Limb (tissue), 2 donors: Measurements from ENCODE around the gene JAKMIP1.
"Not testable (repeated sequence)": the region's sequence is repeated elsewhere in the genome, so short reads cannot be mapped to it uniquely, and the experiment has no call there.

Source experiments
- DNase-seq, 2 donors: peaks; one replicate each; pipeline ENCODE4 v3.0.0-alpha.2; 2016; ENCODE audit errors: extremely low spot score in 2 of 2

The JAKMIP1 gene

DNA sequence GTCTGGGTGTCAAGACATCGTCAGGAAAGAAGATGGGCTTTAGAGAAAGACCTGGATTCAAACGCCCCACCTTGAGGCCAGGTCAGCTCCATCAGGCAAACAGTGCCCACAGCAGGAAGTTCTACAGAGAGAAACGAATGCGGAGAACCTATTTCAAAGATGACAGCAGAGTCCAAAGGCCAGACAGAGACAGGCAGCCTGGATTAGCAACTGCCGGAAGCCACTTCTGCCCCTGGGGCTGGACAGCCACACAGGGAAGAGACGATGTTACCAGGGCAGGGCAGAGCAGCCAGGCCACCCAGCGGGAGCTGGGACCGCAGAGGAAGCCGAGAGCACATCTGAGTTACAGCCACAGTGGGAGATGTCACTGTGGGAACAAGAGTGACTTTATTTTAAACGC is 183.3 kb downstream of the JAKMIP1 start:
- no peak for DNase-seq

DNA sequence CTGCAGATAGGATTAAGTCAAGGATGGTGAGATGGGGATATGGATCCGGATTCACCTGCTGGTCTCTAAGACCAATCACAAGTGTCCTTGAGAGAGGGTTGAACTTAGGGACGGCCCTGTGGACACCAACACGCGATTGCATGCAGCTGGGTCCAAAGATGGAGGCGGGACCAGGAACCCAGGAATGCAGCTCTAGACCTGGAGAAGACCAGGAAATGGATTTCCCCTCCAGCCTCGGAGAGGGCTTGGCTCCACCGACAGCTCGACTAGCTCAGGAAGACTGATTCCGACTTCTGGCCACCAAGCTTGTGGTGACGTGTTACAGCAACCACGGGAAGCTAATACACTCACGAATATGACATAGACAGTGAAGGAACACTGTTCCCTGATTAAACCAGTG is 186.8 kb downstream of the JAKMIP1 start:
- DNase-seq, result no peak

GRCh38 chr4:6012200-6012599 is 188.1 kb downstream of the JAKMIP1 start:
- no peak for DNase-seq

- DNase-seq, result peak in 1 of 2 donors; percentile 45
These were observed 188.7 kb downstream of the JAKMIP1 start for GRCh38 chr4:6011686-6012085.

- no peak for DNase-seq
These were observed 189.1 kb downstream of the JAKMIP1 start for GRCh38 chr4:6011271-6011671.

DNA sequence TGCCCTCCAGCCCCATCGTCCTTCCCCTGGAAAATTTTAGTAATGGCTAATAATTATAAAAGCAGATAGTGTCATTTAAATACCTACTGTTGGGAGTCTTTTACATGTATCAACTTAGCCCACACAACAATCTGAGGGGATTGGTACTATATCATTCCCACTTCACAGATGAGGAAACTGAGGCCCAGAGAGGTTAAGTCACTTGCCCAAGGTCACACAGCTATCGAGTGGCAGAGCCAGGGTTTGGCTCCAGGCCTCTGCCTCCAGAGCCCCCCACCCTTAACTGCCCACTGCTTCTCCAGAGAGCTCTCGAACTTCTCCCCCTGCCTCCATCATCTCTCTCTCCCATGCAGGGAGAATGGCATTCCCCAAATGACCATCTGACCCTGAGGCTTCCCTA is 189.6 kb downstream of the JAKMIP1 start:
- no peak for DNase-seq

DNA sequence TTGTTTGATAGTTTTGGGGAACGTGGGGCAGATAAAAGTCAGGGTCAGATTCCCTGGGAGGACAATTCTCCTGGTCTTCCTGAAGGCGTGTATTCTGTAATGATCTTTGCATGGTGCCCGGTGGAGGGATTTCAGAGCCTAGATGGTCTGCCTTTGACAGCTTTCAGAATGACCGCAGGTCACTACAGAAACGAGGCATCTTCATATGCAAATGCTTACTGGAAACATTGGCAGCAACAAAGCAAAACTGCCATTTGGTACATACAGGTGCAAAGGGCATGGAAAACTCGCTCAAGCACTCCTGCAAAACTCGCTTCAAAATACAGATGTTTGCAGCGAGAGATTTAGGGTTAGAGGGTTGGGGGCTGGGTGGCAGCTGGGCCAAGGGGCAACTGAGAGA is 190.9 kb downstream of the JAKMIP1 start:
- no peak for DNase-seq

DNA sequence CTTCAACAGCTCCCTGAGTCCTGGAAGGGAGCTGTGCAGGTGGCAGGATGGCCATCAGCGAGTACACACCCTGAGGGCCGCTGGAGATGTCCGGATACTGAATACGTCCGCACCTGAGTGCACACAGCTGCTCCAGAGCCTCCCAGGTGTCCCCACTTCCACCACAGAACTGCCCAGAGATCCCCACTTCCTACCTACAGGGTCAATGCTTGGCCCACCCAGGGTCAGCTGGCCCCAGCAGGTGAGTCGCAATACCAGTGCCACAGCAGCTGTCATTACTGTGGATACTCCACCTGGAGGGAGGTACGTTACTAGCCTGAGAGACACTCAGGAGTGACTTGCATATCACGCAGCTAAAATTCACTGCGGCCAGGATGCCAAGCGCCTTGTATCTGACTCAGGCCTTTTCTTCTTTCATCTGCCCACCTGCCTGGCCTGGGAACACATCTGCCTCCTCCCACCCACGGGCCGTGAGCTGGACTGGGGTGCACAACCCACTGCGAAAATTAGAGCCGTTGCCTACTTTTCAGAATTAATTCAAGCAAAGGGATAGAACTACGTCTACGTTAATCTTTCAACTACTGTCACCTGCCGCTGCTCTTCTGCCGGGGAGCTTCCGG is 191.5 kb downstream of the JAKMIP1 start:
- no peak for DNase-seq

- DNase-seq, result no peak
These were observed 192.2 kb downstream of the JAKMIP1 start for GRCh38 chr4:6008092-6008551.

DNA sequence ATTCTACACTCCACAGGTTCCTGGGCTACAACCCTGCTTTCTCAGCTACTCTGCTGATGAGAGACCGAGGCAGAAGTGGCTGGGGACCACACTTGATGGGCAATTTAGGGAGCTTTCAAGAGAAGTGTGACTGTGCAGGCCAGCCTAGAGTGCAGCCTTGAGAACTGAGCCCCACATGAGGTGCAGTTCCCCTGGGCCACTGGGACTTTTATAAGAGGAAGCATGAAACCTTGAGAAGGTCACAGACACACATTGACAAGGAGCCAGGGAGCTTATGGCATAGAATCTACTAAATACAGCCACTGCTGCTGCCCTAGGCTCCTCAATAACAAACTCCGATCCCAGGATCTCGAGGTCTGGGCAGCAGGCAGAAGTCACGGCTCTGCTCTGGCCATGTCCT is 195.2 kb downstream of the JAKMIP1 start:
- no peak for DNase-seq

DNA sequence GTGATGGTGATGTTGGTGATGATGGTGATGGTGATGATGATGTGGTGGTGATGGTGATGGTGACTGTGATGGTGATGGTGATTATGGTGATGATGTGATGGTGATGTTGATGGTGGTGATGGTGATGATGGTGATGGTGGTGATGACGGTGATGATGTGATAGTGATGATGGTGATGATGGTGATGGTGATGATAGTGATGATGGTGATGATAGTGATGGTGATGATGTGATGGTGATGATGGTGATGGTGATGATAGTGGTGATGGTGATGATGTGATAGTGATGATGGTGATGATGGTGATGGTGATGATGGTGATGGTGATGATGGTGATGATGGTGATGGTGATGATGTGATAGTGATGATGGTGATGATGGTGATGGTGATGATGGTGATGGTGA is 196.9 kb downstream of the JAKMIP1 start:
- DNase-seq, result not testable (repeated sequence)

GRCh38 chr4:6002926-6003325 is 197.4 kb downstream of the JAKMIP1 start:
- DNase-seq, result no peak

DNA sequence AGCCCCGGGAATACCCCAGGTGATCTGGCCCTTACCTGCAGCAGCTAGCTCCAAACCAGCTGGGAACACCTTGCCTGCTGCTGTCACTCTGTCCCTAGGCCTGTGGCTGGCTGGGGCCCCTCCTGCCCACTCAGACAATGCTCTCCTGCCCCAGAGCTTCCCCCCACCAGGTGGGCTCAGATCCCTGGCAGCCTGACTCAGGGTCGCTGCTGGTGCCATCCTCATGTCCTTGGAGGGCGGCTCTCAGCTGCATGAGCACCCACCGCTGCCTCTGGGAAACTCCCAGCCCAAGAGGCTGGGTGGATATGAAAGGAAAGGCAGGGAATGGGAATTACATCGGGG is 197.9 kb downstream of the JAKMIP1 start:
- no peak for DNase-seq

GRCh38 chr4:6001680-6002491 is 198.5 kb downstream of the JAKMIP1 start:
- DNase-seq, result no peak

- peak in 1 of 2 donors; percentile 17 for DNase-seq
These were observed 200.5 kb downstream of the JAKMIP1 start for GRCh38 chr4:5999830-6000365.

GRCh38 chr4:5999356-5999755 is 201.0 kb downstream of the JAKMIP1 start:
- DNase-seq, result no peak

- peak; percentile 78 to 83 for DNase-seq
These were observed 201.9 kb downstream of the JAKMIP1 start for GRCh38 chr4:5998333-5998936.

- no peak for DNase-seq
These were observed 203.7 kb downstream of the JAKMIP1 start for GRCh38 chr4:5996641-5997040.

DNA sequence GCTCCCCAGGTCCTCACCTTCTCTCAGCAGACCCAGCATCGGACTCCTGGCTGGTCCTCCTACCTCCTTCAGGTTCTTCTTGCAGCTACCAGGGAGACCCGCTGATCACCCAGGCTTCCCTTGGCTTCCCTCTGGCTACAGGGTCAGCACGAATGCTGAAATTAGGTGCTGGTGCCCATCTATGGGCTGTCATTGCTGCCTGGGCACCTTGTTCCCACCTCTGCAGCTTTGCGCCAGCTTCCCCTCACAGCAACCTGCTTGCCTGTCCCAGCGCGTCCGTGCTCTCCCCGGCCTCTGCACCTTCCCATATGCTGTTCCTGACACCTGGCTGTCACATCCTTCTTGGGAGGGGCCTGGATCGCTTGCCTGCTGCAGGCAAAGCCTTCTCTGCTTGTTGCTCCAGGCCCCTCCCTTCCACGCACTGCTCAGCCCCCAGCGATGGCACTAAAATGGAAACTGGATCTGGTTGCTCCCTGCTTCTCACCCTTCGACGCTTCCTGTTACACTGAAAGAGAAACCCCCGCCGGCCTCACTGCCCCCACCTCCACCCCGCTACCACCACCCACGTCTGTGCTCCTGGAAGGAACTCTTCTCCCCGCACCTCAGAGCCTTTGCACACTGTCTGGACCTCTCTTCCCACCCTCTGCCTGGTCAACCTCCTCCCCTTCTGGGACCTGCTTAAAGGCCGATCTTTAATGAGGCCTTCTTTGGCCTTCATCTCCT is 204.3 kb downstream of the JAKMIP1 start:
- DNase-seq, result no peak

DNA sequence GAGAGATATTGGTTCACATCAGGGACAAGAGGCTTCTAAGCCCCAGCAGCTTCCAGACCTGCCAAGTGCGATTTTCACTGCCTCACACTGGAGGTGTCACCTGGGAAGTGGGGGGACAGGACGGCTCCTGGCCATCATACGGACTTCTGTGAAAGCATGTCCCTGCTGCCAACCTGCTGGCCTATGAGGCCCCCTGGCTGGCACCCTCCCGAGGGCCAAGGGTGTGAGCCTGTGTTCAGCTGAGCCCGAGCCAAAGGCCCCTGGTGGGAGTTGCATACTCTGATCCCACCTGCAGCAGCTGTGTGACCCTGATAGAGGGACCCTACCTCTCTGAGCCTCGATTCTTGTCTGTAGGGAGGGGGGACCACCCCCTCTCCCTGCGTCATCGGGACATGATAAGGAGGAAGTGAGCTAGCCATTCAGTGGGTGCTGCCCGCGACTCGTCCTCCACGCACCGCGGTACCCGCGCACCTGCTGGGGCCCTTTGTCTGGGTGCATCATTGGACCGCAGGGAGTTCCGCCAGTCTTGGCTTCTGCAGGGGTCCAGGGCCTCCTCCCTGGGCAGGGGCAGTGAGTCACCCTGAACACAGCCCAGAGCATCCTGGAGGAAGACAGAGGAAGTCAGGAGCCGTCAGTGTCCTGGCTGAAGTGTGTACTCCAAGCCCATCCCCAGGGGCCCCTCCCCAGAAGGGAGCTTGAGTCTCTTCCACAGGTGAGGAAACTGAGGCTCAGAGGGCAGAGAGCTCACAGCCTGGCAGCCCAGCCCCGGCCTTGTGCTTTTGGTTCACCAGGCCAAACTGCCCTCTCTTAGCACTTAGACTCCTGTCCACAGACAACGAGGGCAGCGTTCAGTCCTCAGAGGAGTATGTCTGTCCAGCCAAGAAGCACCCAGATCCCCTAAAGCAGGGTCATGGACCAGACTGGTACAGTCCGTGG is 206.2 kb downstream of the JAKMIP1 start:
- DNase-seq, result no peak

GRCh38 chr4:5993346-5993745 is 207.0 kb downstream of the JAKMIP1 start:
- not testable (repeated sequence) for DNase-seq
